ENCODE results near the gene ITGB2.

ITGB2 gene

DNA sequence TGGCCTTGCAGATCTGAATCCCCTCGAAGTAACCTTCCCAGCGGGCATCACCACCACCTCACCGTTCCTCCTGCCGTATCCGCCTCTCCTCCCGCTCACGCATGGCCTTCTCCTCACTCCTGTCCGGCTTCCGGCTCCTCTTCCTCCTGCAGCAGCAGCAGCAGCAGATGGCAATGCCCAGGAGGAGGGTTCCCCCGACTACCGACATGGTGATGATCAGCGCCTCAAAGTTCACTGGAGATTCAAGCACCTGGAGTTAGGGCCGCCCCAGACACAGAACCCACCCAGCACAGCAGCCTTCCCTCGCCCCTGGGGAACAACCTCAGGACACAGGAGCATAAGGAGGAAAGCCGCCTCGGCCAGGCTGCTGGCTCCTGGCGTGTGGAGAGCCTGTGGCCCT, 64.6 kb downstream of the ITGB2 start:
- H3K4me1 ChIP-seq (ENCODE audit: insufficient read depth, poor library complexity, severe bottlenecking): no peaks in the 10 kb centered on the region

DNA sequence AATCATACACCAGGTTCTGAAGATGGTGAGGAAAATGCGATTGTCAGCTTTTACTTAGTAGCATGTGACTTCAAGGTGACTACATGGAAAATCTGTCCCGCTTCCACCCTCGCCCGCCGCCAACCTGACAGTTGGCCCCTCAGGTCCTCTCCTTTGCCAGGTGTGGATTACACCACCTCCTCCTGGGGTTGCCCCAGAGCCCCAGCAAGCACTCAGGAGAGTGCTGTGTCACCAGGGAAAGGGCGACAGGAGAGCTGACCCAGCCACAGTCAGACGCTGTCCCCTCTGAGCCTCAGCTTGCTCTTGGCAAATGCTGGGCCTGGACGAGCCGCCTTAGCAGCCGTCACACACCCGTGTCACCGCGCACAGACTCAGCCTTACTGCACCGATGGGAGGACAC, 65.1 kb downstream of the ITGB2 start:
- H3K4me3 ChIP-seq (ENCODE audit: severe bottlenecking): no peak overlapping the region

More for the DNA sequence above, 64.6 kb downstream of the ITGB2 start:
- TF ChIP-seq, protein P1, sequence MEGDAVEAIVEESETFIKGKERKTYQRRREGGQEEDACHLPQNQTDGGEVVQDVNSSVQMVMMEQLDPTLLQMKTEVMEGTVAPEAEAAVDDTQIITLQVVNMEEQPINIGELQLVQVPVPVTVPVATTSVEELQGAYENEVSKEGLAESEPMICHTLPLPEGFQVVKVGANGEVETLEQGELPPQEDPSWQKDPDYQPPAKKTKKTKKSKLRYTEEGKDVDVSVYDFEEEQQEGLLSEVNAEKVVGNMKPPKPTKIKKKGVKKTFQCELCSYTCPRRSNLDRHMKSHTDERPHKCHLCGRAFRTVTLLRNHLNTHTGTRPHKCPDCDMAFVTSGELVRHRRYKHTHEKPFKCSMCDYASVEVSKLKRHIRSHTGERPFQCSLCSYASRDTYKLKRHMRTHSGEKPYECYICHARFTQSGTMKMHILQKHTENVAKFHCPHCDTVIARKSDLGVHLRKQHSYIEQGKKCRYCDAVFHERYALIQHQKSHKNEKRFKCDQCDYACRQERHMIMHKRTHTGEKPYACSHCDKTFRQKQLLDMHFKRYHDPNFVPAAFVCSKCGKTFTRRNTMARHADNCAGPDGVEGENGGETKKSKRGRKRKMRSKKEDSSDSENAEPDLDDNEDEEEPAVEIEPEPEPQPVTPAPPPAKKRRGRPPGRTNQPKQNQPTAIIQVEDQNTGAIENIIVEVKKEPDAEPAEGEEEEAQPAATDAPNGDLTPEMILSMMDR (IDR thresholded peaks at IDR 0.05; ENCODE audit: poor library complexity, severe bottlenecking): no peak
- no peak overlapping the region for H3K4me3 ChIP-seq (ENCODE audit: severe bottlenecking)
- no peak for ATAC-seq (ENCODE audit: low read depth)
- no peaks in the 10 kb centered on the region for H3K27me3 ChIP-seq (ENCODE audit: insufficient read depth, poor library complexity, severe bottlenecking)
- H3K9me3 ChIP-seq (ENCODE audit: severe bottlenecking): no peaks in the 10 kb centered on the region
- no peak for DNase-seq (ENCODE audit: low spot score)
- H3K27ac ChIP-seq (ENCODE audit: poor library complexity, severe bottlenecking): no peak overlapping the region
- H3K36me3 ChIP-seq (ENCODE audit: low read depth): peaks cover 87% of the 10 kb centered on the region

DNA sequence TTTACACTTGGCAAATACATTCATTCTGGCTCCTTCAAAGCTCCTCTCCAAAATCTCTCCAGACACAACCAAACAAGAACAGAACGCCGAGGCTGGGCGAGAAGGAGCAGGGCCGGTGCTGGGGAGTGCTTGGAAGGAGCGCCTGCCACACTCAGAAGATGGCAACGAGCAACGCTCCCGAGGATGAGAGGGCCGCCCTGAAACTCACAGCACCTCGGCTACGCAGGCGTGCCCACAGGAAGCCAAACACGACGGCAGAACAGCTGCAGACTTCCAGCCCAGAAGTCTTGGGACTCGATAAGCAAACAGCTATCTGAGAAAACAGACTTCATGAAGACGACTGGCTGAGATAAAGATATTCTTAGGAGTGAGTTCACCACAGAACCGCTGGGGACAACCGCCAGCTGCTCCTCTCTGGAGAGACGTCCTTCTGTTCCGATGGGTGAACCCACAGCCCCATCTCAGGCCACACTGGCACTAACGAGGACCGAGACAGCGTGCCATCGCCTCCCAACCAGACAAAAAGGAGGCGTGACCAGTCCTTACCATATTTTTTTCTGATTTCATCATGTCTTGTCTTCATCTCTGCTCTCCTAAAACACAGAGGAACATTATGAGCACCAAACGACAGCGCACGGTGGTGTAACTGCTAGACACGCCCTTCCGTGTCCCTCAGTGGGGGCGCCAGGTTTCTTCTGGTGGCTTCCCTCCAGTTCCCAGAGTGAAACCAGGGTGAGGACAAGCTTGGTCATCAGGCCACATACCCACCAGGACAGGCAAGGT, 65.8 kb downstream of the ITGB2 start:
- no peak overlapping the region for H3K4me3 ChIP-seq (ENCODE audit: severe bottlenecking)
- no peaks in the 10 kb centered on the region for H3K4me1 ChIP-seq (ENCODE audit: insufficient read depth, poor library complexity, severe bottlenecking)
- H3K27ac ChIP-seq (ENCODE audit: poor library complexity, severe bottlenecking): no peak overlapping the region
- TF ChIP-seq, protein P1 (IDR thresholded peaks at IDR 0.05; ENCODE audit: poor library complexity, severe bottlenecking): no peak
- no peak for DNase-seq (ENCODE audit: low spot score)
- H3K27me3 ChIP-seq (ENCODE audit: insufficient read depth, poor library complexity, severe bottlenecking): no peaks in the 10 kb centered on the region
- H3K9me3 ChIP-seq (ENCODE audit: severe bottlenecking): no peaks in the 10 kb centered on the region
- peaks cover 91% of the 10 kb centered on the region for H3K36me3 ChIP-seq (ENCODE audit: low read depth)
- no peak for ATAC-seq (ENCODE audit: low read depth)

More for the DNA sequence above, 65.1 kb downstream of the ITGB2 start:
- TF ChIP-seq, protein P1 (IDR thresholded peaks at IDR 0.05; ENCODE audit: poor library complexity, severe bottlenecking): no peak
- DNase-seq (ENCODE audit: low spot score) (no peak), ATAC-seq (ENCODE audit: low read depth) (no peak)
- Histone ChIP-seq H3K27me3 (ENCODE audit: insufficient read depth, poor library complexity, severe bottlenecking) (no peaks in the 10 kb centered on the region), H3K27ac (ENCODE audit: poor library complexity, severe bottlenecking) (no peak overlapping the region), H3K4me1 (ENCODE audit: insufficient read depth, poor library complexity, severe bottlenecking) (no peaks in the 10 kb centered on the region), H3K9me3 (ENCODE audit: severe bottlenecking) (no peaks in the 10 kb centered on the region), H3K36me3 (ENCODE audit: low read depth) (peaks cover 89% of the 10 kb centered on the region)

DNA sequence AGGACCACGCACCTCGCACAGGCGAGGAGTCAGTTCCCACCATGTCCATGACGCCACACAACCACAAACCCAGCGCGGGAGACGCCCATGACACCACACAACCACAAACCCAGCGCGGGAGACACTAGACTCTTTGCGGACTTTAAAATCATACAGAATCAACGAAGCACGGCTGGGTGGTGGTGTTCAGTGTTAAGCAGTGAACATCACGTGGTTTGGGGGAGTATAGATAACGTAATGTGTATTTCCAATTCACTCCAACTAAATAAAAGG, 66.4 kb downstream of the ITGB2 start:
- H3K36me3 ChIP-seq (ENCODE audit: low read depth): peaks cover 91% of the 10 kb centered on the region
- no peak for ATAC-seq (ENCODE audit: low read depth)

More for the DNA sequence above, 66.4 kb downstream of the ITGB2 start:
- TF ChIP-seq, protein P1 (IDR thresholded peaks at IDR 0.05; ENCODE audit: poor library complexity, severe bottlenecking): no peak
- Histone ChIP-seq H3K9me3 (ENCODE audit: severe bottlenecking) (no peaks in the 10 kb centered on the region), H3K27ac (ENCODE audit: poor library complexity, severe bottlenecking) (no peak overlapping the region), H3K27me3 (ENCODE audit: insufficient read depth, poor library complexity, severe bottlenecking) (no peaks in the 10 kb centered on the region), H3K4me1 (ENCODE audit: insufficient read depth, poor library complexity, severe bottlenecking) (no peaks in the 10 kb centered on the region), H3K4me3 (ENCODE audit: severe bottlenecking) (no peak overlapping the region)
- DNase-seq (ENCODE audit: low spot score): no peak

Data from RWPE2 (cell line).